ENCODE measurements around the gene MT1F.
"Not testable (repeated sequence)": the region's sequence is repeated elsewhere in the genome, so short reads cannot be mapped to it uniquely, and the experiment has no call there.

Gene MT1F

DNA sequence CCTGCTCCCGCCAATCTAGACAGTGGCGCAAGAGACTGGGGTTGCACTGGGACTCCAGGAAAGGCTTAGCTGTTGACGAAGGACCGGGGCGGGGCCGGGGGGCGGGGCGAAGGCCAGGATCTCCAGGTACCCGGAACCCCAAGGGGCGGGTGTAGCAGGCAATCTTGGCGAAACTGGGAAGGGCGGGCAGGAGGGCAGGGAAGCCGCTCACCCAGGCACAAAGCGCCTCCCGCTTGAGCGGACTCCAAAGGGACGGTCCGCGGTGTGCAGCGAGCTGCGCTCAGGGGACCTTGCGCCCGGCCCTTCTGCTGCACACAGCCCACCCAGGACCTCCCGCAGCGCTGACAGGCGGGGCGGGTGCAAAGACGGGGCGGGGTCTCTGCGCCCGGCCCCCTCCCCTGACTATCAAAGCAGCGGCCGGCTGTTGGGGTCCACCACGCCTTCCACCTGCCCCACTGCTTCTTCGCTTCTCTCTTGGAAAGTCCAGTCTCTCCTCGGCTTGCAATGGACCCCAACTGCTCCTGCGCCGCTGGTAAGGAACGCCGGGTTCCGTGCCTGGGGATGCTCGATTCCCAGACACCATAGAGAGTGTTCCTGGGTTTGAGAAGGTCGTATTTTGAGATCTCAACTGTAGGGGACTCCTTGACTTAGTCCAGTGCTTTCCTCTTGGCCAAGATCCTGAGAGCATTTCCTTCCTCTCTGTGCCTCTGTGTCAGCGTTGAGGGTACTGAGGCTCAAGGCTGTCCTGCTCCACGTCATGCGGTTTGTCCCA, at the start of gene MT1F:
Gene MT1F, plus strand, starts transcription at position 405 of the 772 bp plus-strand sequence. Its CDS starts 100 bp downstream, at position 505.
- peak; percentile 14 to 66 (median 40) for DNase-seq

DNA sequence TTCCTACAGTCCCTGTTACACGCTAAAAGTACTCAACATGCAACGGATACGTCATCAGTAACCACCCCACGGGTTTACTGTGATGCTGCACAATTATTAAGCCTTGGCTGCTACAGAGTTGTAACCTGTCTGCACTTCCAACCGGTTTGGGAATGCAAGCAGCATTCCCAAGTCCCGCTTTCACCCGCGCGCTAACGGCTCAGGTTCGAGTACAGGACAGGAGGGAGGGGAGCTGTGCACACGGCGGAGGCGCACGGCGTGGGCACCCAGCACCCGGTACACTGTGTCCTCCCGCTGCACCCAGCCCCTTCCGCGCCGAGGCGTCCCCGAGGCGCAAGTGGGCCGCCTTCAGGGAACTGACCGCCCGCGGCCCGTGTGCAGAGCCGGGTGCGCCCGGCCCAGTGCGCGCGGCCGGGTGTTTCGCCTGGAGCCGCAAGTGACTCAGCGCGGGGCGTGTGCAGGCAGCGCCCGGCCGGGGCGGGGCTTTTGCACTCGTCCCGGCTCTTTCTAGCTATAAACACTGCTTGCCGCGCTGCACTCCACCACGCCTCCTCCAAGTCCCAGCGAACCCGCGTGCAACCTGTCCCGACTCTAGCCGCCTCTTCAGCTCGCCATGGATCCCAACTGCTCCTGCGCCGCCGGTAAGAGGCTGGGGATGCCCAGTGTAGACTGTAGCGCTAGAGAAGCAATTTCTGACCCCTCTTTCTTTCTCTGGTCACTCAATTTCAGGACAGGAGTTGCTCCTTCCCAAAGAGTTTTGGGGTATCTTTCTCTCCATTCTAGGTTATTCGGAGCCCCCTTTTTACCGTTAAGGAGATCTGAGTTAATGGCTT, 49.5 kb upstream of the MT1F start, which contains the start of gene MT2A:
Gene MT2A, plus strand, starts transcription at position 542 of the 833 bp plus-strand sequence. Its CDS starts 72 bp downstream, at position 614.
- peak; percentile 52 to 82 (median 65) for DNase-seq

DNA sequence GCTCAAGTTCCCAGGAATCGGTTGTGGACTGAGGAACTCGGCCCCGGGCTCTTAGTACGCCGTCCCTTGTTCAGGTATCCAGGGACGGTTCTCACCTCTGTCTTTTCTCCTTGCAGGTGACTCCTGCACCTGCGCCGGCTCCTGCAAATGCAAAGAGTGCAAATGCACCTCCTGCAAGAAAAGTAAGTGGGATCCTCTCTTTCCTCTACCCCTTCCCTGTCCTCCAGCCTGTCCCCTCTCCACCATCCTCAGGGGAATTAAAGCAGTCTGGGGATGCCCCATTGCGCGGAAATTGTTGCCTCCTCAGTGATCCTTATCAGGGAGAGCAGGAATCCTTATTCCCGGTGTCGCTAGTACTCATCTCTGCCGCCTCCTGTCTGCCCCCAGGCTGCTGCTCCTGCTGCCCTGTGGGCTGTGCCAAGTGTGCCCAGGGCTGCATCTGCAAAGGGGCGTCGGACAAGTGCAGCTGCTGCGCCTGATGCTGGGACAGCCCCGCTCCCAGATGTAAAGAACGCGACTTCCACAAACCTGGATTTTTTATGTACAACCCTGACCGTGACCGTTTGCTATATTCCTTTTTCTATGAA, 48.8 kb upstream of the MT1F start:
- DNase-seq, result no peak

DNA sequence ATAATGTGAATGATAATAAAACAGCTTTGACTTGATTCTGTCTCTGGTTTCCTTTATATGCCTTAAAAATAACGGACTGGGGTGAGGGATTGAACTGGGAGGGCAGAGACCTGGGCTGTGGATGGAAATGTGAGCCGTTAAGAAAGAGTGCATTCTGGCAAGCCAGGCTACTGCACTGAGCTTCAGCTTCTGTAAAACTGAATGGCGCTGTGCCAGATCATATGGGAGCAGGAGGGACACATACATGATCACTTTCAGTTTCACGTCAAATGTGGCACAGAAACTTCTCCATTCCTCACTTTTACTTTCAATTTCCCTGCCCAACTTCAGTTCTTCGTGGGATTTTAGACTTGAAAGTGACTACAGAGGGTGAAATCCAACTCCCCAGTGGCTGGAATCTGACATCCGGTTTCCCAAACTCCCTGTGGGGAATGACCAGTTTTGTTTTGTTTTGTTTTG, 48.3 kb upstream of the MT1F start:
- DNase-seq, result peak; percentile 31 to 49 (median 40)

DNA sequence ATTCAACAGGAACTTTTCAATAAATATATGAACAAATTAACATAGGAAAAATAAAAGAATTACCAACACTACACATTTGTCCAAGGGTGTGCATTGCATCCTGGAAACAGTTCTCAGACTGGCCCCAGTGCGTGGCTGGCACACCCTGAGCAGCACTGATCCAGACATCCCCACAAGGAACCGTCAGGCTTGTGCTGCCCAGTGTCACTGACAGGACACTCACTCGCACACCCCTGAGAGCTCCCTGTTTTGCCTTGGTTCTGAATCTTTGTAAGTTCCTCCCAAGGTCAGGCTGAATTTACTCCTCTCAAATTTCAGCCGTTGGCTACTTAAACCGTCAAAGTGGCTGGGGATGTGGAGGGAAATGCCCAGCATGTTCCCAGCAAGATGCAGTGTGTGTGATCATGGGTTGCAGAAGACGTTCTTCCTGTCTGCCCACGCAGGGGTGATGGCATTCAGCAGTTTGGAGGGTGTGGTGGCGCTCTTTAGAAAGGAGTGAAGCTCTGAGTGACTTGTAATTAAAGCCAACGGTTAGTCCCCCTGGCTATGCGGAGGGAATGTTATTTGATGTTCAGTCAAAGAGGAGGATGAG, 47.6 kb upstream of the MT1F start:
- DNase-seq, result peak in 3 of 4 experiments; percentile 17 to 27 (median 20)

DNA sequence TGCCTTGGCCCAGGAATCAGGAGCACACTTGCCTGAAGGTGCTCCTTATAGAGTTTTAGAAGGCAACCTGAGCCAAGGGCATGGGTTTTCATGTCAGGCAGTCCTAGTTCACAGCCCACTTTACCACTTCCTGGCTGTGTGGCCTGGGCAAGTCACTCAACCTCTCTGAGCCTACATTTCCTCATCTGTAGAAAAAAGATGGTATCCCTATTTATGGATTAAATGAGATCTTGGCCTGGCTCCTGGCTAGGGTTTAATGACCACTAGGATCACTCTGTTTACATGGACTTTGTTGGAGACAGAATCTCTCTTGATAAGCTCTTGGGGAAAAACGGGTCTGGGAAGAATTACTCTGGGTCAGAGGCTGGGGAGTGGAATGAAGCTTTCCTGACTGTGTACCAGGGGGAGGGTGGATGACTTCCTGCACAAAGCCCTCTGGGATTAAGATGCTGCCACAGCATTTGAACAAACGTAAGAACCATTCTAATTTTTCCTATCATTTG, 47.1 kb upstream of the MT1F start:
- no peak for DNase-seq

DNA sequence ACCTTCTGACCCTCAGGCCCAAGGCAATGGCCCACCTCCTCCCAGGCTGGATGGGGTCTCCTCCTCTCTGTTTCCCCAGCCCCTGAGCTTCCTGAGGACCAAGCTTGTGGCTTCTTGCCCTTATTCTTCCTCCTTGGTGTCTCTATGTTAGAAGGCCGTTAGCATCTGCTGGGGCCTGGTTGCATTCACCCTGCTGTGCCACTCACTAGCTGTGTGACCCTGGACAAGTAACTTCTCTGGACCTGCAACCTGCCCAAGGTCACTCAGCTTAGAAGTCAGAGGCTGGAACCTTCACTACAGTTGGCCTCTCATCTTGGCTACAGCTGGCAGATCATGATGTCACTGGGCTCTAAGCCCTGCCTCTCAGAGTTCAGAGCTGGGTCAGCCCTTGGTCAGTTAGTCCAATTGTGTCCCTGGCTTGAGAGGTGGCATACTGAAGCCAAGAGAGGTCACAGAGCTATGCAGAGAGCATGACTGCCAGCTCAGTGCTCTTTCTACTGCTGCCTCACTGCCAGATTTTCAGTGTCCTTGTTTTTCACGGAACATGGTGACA, 46.4 kb upstream of the MT1F start:
- no peak for DNase-seq

DNA sequence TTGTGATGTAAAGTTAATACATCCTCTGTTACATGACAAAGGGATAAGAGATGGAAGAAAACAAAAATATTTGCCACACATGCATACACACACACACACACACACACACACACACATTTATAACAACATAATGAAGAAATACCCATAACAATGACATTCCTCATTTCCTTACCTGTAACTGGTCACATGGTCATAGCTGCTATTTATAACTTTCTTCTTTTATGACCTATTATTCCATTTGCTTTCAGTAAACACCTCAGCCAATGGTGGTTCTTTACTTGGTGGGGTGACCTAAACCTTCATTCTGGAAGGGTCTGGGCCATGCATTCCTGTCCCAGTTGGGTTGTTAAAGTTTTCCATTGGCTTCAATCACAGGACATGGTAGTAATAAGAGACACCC, 44.1 kb upstream of the MT1F start:
- no peak for DNase-seq

DNA sequence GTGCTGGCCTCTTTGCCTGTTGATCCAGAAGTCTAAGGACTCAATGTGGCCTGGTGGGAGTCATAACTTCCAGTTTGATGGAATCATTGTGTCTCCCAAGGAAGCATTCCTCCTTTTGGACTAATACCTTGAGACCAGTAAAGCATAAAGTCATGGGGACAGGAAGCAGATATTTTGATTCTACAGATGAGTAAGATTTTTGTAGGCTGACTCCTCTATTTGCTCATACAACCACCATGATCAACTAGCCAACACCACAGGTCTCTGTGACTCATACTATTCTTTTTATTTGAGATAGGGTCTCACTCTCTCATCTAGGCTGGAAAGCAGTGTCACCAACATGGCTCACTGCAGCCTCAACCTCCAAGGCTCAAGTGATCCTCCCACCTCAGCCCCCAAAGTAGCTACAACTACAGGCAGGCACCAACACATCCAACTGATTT, 43.2 kb upstream of the MT1F start:
- no peak for DNase-seq

DNA sequence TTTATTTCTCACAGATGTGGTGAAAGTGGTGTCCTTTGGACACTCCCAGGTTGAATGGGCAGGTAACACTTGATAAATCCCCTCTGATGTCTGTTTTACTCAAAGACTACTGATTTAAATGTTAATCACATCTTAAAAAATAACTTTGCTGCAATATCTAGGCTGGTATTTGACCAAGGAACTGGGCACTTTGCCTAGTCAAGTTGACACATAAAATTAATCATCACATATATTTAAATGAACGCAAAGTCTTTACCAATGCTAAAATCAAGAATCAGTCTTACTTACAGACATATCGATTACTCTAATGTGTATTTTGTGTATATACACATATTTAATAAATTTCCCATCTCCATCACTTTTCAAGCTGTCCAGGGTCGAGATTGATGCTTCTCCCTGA, 42.4 kb upstream of the MT1F start:
- DNase-seq, result no peak

DNA sequence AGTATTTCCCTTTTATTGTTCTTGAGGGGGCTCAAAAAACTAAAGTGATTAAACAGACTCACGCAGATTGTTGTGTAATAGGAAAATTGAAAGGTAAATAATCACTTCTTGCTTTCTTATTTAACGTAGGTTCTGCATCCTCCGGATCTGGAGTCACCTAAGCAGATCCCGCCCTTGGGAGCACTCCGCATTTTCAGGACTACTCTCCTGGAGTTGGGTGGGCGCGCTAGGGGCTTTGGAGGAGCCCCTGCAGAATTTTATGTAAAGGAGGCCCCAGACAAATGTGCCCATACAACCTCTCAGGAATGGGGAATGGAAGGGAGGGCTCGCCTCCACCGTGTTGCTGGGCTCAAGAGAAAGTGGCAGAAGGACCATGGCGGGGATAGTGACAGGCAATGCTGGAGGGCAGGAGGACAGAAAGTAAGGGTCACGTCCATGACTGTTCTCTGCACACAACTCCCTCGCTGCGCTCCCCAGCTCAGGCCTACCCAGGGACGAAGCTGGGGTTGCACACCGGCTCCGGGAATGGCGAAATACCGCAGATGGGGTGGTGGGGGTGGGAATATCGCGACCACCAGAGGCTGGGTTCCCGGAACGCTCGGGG, 41.0 kb upstream of the MT1F start:
- no peak for DNase-seq

DNA sequence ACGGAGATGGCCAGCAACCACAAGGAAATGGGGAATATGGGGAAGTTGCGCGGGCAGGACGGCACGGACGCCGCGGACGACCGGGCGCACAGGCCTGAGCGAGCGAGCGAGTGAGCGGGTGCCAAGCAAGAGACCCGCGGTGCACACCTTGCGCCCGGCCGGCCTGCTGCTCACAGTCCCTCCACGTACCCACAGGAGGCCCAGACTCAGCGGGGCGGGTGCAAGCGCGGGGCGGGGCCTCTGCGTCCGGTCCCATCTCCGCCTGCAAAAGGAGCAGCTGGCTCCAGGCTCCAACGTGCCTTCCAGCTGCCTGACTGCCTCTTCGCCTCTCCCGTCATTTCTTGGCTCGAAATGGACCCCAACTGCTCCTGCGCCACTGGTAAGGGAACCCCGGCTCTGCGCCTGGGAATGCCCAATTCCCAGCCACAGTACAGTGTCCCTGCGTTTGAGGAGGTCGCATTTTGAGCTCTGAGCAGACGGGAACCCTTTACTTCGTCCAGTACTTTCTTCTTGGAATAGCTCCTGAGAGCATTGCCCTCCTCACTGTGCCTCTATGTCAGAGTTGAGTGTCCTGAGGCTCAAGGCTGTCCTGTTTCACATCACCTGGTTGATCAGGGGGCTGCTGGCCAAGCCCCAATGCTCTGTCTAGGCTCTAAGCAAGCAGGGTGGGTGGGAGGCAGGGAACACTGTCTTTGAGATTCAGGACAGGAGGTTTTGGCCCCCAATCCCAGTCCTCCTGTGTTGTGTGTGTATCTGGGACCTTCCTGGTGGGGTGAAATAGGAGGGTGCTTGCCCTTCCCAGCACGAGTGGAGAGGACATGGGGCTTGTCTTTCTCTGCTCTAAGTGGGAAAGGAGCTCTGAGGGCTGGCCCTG, 40.3 kb upstream of the MT1F start:
- DNase-seq, result peak in 1 of 4 experiments; percentile 38

DNA sequence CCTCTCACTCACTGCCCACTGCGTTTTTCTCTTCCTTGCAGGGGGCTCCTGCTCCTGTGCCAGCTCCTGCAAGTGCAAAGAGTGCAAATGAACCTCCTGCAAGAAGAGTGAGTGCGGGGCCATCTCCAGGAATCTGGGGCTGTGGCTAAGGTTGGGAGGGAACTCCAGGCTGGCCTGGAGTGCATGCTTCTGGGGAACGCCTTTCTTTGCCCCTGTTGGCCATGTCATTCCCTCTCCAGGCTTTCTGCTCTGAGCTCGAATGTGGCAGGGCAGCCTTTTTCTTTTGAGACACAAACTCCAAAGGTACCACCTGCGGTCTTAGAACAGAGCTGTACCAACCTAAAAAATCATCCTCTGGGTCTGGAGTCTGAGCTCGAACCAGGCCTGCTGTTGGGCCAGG, 39.6 kb upstream of the MT1F start:
- DNase-seq, result no peak

DNA sequence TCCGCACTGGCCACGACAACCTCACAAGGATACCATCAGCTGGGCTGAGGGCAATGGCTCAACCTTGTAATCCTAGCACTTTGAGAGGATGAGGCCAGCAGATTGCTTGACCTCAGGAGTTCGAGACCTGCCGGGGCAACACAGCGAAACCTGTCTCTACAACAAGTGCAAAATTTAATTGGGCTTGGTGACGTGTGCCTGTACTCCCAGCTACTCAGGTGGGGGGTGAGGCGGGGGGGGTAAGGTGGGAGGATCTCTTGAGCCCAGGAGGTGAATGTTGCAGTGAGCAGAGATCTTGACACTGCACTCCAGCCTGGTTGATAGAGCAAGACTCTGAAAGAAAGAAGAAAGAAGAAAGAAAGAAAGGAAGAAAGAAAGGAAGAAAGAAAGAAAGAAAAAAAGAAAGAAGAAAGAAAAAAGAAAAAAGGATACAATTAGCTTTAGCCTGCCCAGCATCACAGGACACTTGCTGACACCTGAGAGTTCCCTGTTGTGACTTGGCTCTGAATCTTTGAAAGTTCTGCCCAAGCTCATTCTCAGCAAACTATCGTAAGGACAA, 37.3 kb upstream of the MT1F start:
- DNase-seq, result no peak

DNA sequence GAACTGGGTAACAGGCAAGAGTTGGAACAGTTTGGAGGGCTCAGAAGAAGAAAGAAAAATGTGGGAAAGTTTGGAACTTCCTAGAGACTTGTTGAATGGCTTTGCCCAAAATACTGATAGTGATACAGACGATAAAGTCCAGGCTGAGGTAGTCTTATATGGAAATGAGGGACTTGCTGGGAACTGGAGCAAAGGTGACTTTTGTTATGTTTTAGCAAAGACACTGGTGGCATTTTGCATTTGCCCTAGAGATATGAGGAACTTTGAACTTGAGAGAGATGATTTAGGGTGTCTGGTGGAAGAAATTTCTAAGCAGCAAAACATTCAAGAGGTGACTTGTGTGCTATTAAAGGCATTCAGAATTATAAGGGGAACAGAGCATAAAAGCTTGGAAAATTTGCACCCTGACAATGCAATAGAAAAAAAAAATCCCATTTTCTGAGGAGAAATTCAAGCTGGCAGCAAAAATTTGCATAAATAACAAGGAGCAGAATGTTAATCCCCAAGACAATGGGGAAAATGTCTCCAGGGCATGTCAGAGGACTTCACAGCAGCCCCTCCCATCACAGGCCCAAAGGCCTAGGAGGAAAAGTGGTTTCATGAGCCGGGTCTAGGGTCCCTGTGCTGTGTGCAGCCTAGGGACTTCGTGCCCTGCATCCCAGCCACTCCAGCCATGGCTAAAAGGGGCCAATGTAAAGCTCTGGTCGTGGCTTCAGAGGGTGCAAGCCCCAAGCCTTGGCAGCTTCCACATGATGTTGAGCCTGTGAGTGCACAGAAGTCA, 35.9 kb upstream of the MT1F start:
- DNase-seq, result not testable (repeated sequence)

DNA sequence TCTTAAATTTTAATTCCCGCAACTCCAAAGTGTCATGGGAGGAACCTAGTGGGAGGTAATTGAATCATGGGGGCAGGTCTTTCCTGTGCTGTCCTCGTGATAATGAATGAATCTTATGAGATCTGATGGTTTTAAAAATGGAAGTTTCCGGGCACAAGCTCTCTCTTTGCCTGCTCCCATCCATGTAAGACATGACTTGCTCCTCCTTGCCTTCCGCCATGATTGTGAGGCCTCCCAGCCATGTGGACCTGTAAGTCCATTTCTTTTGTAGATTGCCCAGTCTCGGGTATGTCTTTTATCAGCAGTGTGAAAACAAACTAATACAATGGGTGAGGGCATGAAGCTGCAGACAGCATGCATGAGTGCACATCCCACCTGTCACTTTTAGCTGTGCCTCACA, 34.6 kb upstream of the MT1F start:
- DNase-seq, result not testable (repeated sequence)

DNA sequence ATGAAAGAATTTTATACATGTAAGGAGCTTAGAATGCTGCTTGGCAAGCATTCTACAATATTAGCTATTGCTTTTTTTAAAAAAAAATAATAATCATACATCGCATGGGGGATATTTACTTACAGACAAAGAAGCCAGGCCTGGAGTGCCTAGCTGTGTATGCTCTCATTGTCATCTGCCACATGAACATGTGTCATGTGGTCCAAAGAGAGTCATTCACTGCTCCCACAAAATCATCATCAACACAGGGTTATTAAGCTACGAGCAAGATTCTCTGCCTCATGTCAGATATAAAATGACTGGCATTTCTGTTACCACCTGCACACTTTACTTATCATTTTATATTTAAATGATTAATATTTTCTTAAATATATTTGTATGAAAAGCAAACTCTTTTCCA, 34.1 kb upstream of the MT1F start:
- DNase-seq, result no peak

DNA sequence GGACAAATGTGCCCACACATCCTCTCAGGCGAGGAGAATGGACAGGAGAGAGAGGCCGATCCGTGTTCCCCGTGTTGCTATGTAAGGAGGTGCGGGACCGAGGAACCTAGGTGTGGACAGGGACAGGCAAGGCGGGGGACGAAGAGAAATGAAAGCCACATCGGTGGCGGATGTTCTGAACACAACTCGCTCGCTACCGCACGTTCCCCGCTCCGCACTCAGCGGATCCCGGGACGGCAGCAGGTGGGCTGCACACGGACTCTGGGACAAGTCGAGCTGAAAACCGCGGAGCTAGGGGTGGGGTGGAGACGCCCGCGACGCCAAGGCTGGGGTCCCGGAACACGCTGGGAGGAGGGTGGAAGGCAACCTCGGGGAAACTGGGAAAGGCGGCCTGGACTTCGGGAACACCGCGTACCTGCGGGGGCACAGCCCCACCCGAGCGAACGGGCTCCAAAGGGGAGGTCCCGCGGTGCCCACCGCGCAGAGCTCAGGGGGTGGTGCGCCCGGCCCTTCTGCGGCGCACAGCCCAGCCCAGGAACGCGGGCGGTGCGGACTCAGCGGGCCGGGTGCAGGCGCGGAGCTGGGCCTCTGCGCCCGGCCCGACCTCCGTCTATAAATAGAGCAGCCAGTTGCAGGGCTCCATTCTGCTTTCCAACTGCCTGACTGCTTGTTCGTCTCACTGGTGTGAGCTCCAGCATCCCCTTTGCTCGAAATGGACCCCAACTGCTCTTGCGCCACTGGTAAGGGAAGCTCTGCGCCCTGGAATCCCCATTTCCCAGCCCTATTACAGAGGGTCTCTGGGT, 32.4 kb upstream of the MT1F start, which contains the start of gene MT1E:
Gene MT1E, plus strand, starts transcription at position 642 of the 803 bp plus-strand sequence. Its CDS starts 71 bp downstream, at position 713.
- peak in 1 of 4 experiments; percentile 15 for DNase-seq

All from activated naive CD4-positive, alpha-beta T cell (primary cell).